Fibroblast of the conjunctiva (primary cell): Measurements from ENCODE around the gene MTG2.
"Not testable (repeated sequence)": the region's sequence is repeated elsewhere in the genome, so short reads cannot be mapped to it uniquely, and the experiment has no call there.

Experiments
- DNase-seq: peaks from one replicate; pipeline ENCODE4 v3.0.0-alpha.2; 2010; ENCODE audit warnings: low read depth

Gene MTG2

GRCh38 chr20:62145688-62146018, 37.2 kb upstream of the MTG2 start:
- DNase-seq = no peak

GRCh38 chr20:62146019-62146755, 36.6 kb upstream of the MTG2 start:
- no peak for DNase-seq

- no peak for DNase-seq
Measured at GRCh38 chr20:62147125-62147524, 35.7 kb upstream of the MTG2 start.

GRCh38 chr20:62147528-62147927, 35.3 kb upstream of the MTG2 start:
- DNase-seq = no peak

- DNase-seq = not testable (repeated sequence)
Measured at GRCh38 chr20:62148383-62148782, 34.4 kb upstream of the MTG2 start.

- no peak for DNase-seq
Measured at GRCh38 chr20:62148908-62149314, 33.9 kb upstream of the MTG2 start.

- DNase-seq = no peak
Measured at GRCh38 chr20:62149532-62150309, 33.1 kb upstream of the MTG2 start.

GRCh38 chr20:62150310-62150575, 32.6 kb upstream of the MTG2 start:
- DNase-seq = no peak

- no peak for DNase-seq
Measured at GRCh38 chr20:62151225-62151624, 31.6 kb upstream of the MTG2 start.

- DNase-seq = no peak
Measured at GRCh38 chr20:62151835-62152364, 30.9 kb upstream of the MTG2 start.

- no peak for DNase-seq
Measured at GRCh38 chr20:62155428-62156253, 27.2 kb upstream of the MTG2 start.

GRCh38 chr20:62156254-62156556, 26.6 kb upstream of the MTG2 start:
- no peak for DNase-seq

GRCh38 chr20:62156592-62157386, 26.0 kb upstream of the MTG2 start:
- peak; percentile 27 for DNase-seq

- DNase-seq = no peak
Measured at GRCh38 chr20:62157387-62158087, 25.3 kb upstream of the MTG2 start.

- no peak for DNase-seq
Measured at GRCh38 chr20:62158088-62158400, 24.8 kb upstream of the MTG2 start.

GRCh38 chr20:62158541-62158940, 24.3 kb upstream of the MTG2 start:
- DNase-seq = no peak

- DNase-seq = no peak
Measured at GRCh38 chr20:62159052-62159451, 23.8 kb upstream of the MTG2 start.

GRCh38 chr20:62159839-62160238, 23.0 kb upstream of the MTG2 start:
- DNase-seq = no peak

GRCh38 chr20:62160253-62160652, 22.6 kb upstream of the MTG2 start:
- no peak for DNase-seq

GRCh38 chr20:62160876-62161275, 22.0 kb upstream of the MTG2 start:
- DNase-seq = no peak

- no peak for DNase-seq
Measured at GRCh38 chr20:62161347-62161746, 21.5 kb upstream of the MTG2 start.
